HEK293 (cell line): ENCODE data around the gene ARID3B.

Experiments
- ATF2 ChIP-seq: fragments of 450-650 bp; formaldehyde crosslinking; IDR thresholded peaks from 2 replicates; pipeline ENCODE4 v1.5.1; 2016; ENCODE audit warnings: missing biosample characterization, missing genetic modification characterization, low read depth
- GLI2 ChIP-seq: fragments of 450-650 bp; formaldehyde crosslinking; IDR thresholded peaks from 2 replicates; pipeline ENCODE4; 2017; ENCODE audit warnings: missing biosample characterization, missing genetic modification characterization, low read depth, borderline replicate concordance
- IKZF3 ChIP-seq: fragments of 450-650 bp; IDR thresholded peaks from 2 replicates; pipeline ENCODE4 v1.5.0; 2018; ENCODE audit warnings: missing biosample characterization, mild to moderate bottlenecking, missing genetic modification characterization, moderate library complexity
- KLF10 ChIP-seq: fragments of 450-650 bp; IDR thresholded peaks from 2 replicates; pipeline ENCODE4 v1.5.1; 2018; ENCODE audit warnings: missing biosample characterization, mild to moderate bottlenecking, missing genetic modification characterization
- KLF9 ChIP-seq: fragments of 450-650 bp; formaldehyde crosslinking; IDR thresholded peaks from 2 replicates; pipeline ENCODE4 v1.5.1; 2016; ENCODE audit warnings: missing biosample characterization, missing genetic modification characterization, low read depth
- ZNF133 ChIP-seq: fragments of 450-650 bp; formaldehyde crosslinking; IDR thresholded peaks from 2 replicates; pipeline ENCODE4 v1.5.1; 2016; ENCODE audit warnings: missing biosample characterization, missing genetic modification characterization
- ZNF184 ChIP-seq: fragments of 450-650 bp; IDR thresholded peaks from 2 replicates; pipeline ENCODE4 v1.5.1; 2018; ENCODE audit warnings: missing biosample characterization, mild to moderate bottlenecking, missing genetic modification characterization
- ZNF416 ChIP-seq: fragments of 450-650 bp; formaldehyde crosslinking; IDR thresholded peaks from 2 replicates; pipeline ENCODE4 v1.5.1; 2016; ENCODE audit warnings: missing biosample characterization, missing genetic modification characterization
- ZNF449 ChIP-seq: fragments of 450-650 bp; formaldehyde crosslinking; IDR thresholded peaks from 2 replicates; pipeline ENCODE4 v1.5.1; 2017; ENCODE audit warnings: missing biosample characterization, mild to moderate bottlenecking, missing genetic modification characterization, moderate library complexity
- ZNF473 ChIP-seq: fragments of 450-650 bp; formaldehyde crosslinking; IDR thresholded peaks from 2 replicates; pipeline ENCODE4 v1.5.1; 2017; ENCODE audit warnings: missing biosample characterization, missing genetic modification characterization
- ZNF510 ChIP-seq: fragments of 450-650 bp; formaldehyde crosslinking; IDR thresholded peaks from 2 replicates; pipeline ENCODE4 v1.5.1; 2018; ENCODE audit warnings: mild to moderate bottlenecking, missing genetic modification characterization, missing biosample characterization; ENCODE audit not compliant: insufficient replicate concordance
- ZNF521 ChIP-seq: fragments of 450-650 bp; formaldehyde crosslinking; IDR thresholded peaks from 2 replicates; pipeline ENCODE4 v1.5.1; 2017; ENCODE audit warnings: missing biosample characterization, mild to moderate bottlenecking, missing genetic modification characterization
- ZNF560 ChIP-seq: fragments of 450-650 bp; formaldehyde crosslinking; IDR thresholded peaks from 2 replicates; pipeline ENCODE4 v1.5.1; 2017; ENCODE audit warnings: missing biosample characterization, missing genetic modification characterization, borderline replicate concordance
- ZNF571 ChIP-seq: fragments of 450-650 bp; formaldehyde crosslinking; IDR thresholded peaks from 2 replicates; pipeline ENCODE4 v1.5.0; 2017; ENCODE audit warnings: missing biosample characterization, missing genetic modification characterization
- ZNF768 ChIP-seq: fragments of 450-650 bp; formaldehyde crosslinking; IDR thresholded peaks from 2 replicates; pipeline ENCODE4 v1.5.1; 2018; ENCODE audit warnings: missing biosample characterization, mild to moderate bottlenecking, missing genetic modification characterization
- ZNF776 ChIP-seq: fragments of 450-650 bp; formaldehyde crosslinking; IDR thresholded peaks from 2 replicates; pipeline ENCODE4 v1.5.0; 2017; ENCODE audit warnings: missing biosample characterization, missing genetic modification characterization, borderline replicate concordance
- ZNF777 ChIP-seq: fragments of 450-650 bp; formaldehyde crosslinking; IDR thresholded peaks from 2 replicates; pipeline ENCODE4 v1.5.1; 2017; ENCODE audit warnings: missing biosample characterization, missing genetic modification characterization, borderline replicate concordance
- ZNF792 ChIP-seq: fragments of 450-650 bp; formaldehyde crosslinking; IDR thresholded peaks from 2 replicates; pipeline ENCODE4 v1.5.1; 2016; ENCODE audit warnings: missing biosample characterization, missing genetic modification characterization
- ZSCAN4 ChIP-seq: fragments of 450-650 bp; formaldehyde crosslinking; IDR thresholded peaks from 2 replicates; pipeline ENCODE4 v1.5.1; 2017; ENCODE audit warnings: missing biosample characterization, missing genetic modification characterization
- TF ChIP-seq, protein P1 (sequence below): fragments of 450-650 bp; formaldehyde crosslinking; IDR thresholded peaks from 2 replicates; pipeline ENCODE4 v1.5.1; 2016; ENCODE audit warnings: missing biosample characterization, missing genetic modification characterization
- TF ChIP-seq, protein P2 (sequence below): fragments of 450-650 bp; formaldehyde crosslinking; IDR thresholded peaks from 2 replicates; pipeline ENCODE4 v1.5.1; 2016; ENCODE audit warnings: missing biosample characterization, missing genetic modification characterization, borderline replicate concordance
- TF ChIP-seq, protein P3 (sequence below): fragments of 450-650 bp; formaldehyde crosslinking; IDR thresholded peaks from 2 replicates; pipeline ENCODE4 v1.5.1; 2016; ENCODE audit warnings: missing biosample characterization, missing genetic modification characterization, borderline replicate concordance
- TF ChIP-seq, protein P4 (sequence below): fragments of 450-650 bp; formaldehyde crosslinking; IDR thresholded peaks from 2 replicates; pipeline ENCODE4 v1.5.1; 2016; ENCODE audit warnings: missing biosample characterization, missing genetic modification characterization

ARID3B gene

GRCh38 chr15:74541494-74542165 lies 610 bp downstream of the ARID3B start (continued):
- TF ChIP-seq, protein P1, sequence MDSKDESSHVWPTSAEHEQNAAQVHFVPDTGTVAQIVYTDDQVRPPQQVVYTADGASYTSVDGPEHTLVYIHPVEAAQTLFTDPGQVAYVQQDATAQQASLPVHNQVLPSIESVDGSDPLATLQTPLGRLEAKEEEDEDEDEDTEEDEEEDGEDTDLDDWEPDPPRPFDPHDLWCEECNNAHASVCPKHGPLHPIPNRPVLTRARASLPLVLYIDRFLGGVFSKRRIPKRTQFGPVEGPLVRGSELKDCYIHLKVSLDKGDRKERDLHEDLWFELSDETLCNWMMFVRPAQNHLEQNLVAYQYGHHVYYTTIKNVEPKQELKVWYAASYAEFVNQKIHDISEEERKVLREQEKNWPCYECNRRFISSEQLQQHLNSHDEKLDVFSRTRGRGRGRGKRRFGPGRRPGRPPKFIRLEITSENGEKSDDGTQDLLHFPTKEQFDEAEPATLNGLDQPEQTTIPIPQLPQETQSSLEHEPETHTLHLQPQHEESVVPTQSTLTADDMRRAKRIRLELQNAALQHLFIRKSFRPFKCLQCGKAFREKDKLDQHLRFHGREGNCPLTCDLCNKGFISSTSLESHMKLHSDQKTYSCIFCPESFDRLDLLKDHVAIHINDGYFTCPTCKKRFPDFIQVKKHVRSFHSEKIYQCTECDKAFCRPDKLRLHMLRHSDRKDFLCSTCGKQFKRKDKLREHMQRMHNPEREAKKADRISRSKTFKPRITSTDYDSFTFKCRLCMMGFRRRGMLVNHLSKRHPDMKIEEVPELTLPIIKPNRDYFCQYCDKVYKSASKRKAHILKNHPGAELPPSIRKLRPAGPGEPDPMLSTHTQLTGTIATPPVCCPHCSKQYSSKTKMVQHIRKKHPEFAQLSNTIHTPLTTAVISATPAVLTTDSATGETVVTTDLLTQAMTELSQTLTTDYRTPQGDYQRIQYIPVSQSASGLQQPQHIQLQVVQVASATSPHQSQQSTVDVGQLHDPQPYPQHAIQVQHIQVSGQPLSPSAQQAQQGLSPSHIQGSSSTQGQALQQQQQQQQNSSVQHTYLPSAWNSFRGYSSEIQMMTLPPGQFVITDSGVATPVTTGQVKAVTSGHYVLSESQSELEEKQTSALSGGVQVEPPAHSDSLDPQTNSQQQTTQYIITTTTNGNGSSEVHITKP (tag by site-specific recombination) = peak; percentile 85
- TF ChIP-seq ZSCAN4 (tag by site-specific recombination) (no peak), ZNF560 (tag by site-specific recombination) (no peak), KLF9 (peak; percentile 66), ZNF521 (tag by site-specific recombination) (no peak), ZNF184 (no peak), ZNF768 (tag by site-specific recombination) (no peak), ZNF571 (tag by site-specific recombination) (no peak), ZNF510 (tag by site-specific recombination) (no peak), ZNF473 (tag by site-specific recombination) (no peak), ZNF792 (tag by site-specific recombination) (no peak), ZNF449 (tag by site-specific recombination) (no peak), ZNF133 (tag by site-specific recombination) (no peak), ZNF776 (tag by site-specific recombination) (no peak), ATF2 (tag by site-specific recombination) (no peak), ZNF777 (tag by site-specific recombination) (no peak), ZNF416 (no peak), GLI2 (no peak), KLF10 (tag by site-specific recombination) (peak; percentile 92), IKZF3 (tag by site-specific recombination) (peak; percentile 41; the same call in 1 of the 2 replicates)
- TF ChIP-seq, protein P2, sequence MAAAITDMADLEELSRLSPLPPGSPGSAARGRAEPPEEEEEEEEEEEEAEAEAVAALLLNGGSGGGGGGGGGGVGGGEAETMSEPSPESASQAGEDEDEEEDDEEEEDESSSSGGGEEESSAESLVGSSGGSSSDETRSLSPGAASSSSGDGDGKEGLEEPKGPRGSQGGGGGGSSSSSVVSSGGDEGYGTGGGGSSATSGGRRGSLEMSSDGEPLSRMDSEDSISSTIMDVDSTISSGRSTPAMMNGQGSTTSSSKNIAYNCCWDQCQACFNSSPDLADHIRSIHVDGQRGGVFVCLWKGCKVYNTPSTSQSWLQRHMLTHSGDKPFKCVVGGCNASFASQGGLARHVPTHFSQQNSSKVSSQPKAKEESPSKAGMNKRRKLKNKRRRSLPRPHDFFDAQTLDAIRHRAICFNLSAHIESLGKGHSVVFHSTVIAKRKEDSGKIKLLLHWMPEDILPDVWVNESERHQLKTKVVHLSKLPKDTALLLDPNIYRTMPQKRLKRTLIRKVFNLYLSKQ (tag by site-specific recombination) = no peak
- TF ChIP-seq, protein P3, sequence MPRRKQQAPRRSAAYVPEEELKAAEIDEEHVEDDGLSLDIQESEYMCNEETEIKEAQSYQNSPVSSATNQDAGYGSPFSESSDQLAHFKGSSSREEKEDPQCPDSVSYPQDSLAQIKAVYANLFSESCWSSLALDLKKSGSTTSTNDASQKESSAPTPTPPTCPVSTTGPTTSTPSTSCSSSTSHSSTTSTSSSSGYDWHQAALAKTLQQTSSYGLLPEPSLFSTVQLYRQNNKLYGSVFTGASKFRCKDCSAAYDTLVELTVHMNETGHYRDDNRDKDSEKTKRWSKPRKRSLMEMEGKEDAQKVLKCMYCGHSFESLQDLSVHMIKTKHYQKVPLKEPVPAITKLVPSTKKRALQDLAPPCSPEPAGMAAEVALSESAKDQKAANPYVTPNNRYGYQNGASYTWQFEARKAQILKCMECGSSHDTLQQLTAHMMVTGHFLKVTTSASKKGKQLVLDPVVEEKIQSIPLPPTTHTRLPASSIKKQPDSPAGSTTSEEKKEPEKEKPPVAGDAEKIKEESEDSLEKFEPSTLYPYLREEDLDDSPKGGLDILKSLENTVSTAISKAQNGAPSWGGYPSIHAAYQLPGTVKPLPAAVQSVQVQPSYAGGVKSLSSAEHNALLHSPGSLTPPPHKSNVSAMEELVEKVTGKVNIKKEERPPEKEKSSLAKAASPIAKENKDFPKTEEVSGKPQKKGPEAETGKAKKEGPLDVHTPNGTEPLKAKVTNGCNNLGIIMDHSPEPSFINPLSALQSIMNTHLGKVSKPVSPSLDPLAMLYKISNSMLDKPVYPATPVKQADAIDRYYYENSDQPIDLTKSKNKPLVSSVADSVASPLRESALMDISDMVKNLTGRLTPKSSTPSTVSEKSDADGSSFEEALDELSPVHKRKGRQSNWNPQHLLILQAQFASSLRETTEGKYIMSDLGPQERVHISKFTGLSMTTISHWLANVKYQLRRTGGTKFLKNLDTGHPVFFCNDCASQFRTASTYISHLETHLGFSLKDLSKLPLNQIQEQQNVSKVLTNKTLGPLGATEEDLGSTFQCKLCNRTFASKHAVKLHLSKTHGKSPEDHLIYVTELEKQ (tag by site-specific recombination) = no peak; the same call in 1 of the 2 replicates
- TF ChIP-seq, protein P4, sequence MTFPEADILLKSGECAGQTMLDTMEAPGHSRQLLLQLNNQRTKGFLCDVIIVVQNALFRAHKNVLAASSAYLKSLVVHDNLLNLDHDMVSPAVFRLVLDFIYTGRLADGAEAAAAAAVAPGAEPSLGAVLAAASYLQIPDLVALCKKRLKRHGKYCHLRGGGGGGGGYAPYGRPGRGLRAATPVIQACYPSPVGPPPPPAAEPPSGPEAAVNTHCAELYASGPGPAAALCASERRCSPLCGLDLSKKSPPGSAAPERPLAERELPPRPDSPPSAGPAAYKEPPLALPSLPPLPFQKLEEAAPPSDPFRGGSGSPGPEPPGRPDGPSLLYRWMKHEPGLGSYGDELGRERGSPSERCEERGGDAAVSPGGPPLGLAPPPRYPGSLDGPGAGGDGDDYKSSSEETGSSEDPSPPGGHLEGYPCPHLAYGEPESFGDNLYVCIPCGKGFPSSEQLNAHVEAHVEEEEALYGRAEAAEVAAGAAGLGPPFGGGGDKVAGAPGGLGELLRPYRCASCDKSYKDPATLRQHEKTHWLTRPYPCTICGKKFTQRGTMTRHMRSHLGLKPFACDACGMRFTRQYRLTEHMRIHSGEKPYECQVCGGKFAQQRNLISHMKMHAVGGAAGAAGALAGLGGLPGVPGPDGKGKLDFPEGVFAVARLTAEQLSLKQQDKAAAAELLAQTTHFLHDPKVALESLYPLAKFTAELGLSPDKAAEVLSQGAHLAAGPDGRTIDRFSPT (tag by site-specific recombination) = 0 out of 2 replicates have a peak, but pooled peaks have one; percentile 52
